RWPE1 (cell line): Measurements from ENCODE around the gene PRR23E.

Experiments used
- CTCF ChIA-PET: fragments of 350-600 bp; sonication (Branson Sonifier 250); formaldehyde crosslinking; extraction: SDS; loops from one replicate; lab custom pipeline; 2021; lab: Yijun Ruan, JAX
- POLR2A ChIA-PET: fragments of 400-600 bp; formaldehyde crosslinking; extraction: SDS; loops from one replicate; lab custom pipeline; 2020; ENCODE audit warnings: antibody characterized with exemption; ENCODE audit not compliant: low non-redundant PET; lab: Yijun Ruan, JAX
- DNase-seq: peaks from one replicate; pipeline ENCODE4 v3.0.0; 2012; ENCODE audit warnings: low spot score
- H3K27ac ChIP-seq: fragments of 450-650 bp; 2 replicates; pipeline ENCODE4 v1.5.1; 2017
- TF ChIP-seq, protein P1 (sequence below): fragments of 450-650 bp; conservative IDR thresholded peaks from 2 replicates; pipeline ENCODE4 v1.5.1; 2017; ENCODE audit warnings: low read depth, mild to moderate bottlenecking

Gene PRR23E

DNA sequence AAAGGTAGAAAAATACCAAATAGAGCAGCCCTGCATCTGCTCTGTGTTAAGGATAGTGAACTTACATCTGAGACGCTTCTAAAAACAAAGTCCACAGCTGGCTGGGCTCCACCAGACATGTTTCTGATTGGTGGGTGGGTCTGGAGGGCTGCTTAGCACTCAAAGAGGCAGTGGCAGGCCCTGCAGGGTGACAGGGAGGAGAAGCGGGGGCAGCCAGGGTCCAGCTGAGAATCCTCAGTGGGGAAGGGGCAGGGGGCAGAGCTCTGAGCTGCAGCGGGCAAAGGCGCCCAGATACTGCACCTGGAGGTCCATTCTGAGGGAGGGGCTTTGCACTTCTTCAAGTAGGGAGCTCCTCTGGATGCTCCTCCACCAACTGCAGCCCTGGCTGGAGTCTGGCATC lies 28.1 kb downstream of the PRR23E start:
- TF ChIP-seq, protein P1, sequence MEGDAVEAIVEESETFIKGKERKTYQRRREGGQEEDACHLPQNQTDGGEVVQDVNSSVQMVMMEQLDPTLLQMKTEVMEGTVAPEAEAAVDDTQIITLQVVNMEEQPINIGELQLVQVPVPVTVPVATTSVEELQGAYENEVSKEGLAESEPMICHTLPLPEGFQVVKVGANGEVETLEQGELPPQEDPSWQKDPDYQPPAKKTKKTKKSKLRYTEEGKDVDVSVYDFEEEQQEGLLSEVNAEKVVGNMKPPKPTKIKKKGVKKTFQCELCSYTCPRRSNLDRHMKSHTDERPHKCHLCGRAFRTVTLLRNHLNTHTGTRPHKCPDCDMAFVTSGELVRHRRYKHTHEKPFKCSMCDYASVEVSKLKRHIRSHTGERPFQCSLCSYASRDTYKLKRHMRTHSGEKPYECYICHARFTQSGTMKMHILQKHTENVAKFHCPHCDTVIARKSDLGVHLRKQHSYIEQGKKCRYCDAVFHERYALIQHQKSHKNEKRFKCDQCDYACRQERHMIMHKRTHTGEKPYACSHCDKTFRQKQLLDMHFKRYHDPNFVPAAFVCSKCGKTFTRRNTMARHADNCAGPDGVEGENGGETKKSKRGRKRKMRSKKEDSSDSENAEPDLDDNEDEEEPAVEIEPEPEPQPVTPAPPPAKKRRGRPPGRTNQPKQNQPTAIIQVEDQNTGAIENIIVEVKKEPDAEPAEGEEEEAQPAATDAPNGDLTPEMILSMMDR, result no peak
- H3K27ac ChIP-seq, result no peak overlapping the region
- CTCF ChIA-PET, result interaction anchor here (0.7 kb wide), 1 partner anchor 1749 kb away, joined by 5 read pairs; no protein-coding TSS in a partner anchor
- POLR2A ChIA-PET, result interaction anchor here (0.6 kb wide), 1 partner anchor 13 kb away, joined by 3 read pairs; no protein-coding TSS in a partner anchor
- no peak for DNase-seq

DNA sequence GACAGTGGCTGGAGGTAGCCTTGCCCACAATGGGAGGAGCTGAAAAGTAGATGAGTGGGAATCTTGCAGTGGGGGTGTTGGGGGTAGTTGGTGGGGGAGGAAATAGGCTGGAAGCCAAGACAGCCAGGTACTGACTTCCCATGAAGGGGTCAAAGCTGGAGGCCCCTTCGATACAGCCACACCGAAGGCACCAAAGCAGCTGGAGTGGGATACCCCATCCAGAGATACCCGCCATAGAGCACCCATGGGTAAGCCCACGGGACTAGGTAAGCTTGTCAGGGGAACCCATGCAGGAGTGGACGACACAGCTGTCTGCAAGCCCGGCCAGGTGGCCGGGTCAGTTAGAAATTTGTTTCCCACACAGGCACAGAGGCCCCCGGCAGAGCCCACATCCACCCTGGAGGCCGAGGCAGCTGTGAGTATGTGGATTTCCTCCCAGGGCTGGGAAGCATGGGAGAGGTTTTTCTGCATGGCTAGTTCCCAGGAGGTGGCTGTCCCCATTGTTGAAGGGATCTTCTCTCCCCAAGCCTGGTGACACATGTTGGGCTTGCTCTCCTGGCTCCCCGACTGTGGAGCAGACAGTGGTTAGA lies 28.6 kb downstream of the PRR23E start:
- TF ChIP-seq, protein P1, result no peak
- DNase-seq, result no peak
- ChIA-PET CTCF (interaction anchor here (0.6 kb wide), 2 partner anchors 31 to 34 kb away, joined by 3 to 11 read pairs; no protein-coding TSS in a partner anchor), POLR2A (interaction anchor here (0.6 kb wide), 1 partner anchor 12 kb away, joined by 3 read pairs; no protein-coding TSS in a partner anchor)
- H3K27ac ChIP-seq, result no peak overlapping the region

DNA sequence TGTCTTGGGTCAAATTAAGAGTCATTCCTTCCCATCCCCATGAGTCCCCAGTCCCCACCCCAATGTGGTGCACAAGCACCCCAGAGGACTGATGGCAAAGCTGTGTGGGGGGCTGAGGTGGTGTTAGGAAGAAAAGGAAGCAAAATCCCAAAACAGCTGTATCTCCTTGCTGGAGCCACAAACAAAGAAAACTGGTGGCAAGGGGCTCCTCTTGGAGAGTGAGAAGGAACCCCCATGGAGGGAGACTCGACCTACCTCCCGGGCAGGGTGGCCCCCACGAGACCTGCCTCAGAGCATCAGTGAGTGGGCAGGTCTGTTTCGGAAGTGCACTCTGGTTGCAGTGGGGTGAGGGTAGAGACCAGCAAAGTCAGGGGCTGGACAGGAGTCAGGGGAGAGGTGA lies 29.2 kb downstream of the PRR23E start:
- TF ChIP-seq, protein P1, result no peak
- ChIA-PET POLR2A (no interaction called here), CTCF (interaction anchor here (0.6 kb wide), 3 partner anchors 30 to 118 kb away, joined by 3 to 11 read pairs (median 3); no protein-coding TSS in a partner anchor)
- no peak for DNase-seq
- H3K27ac ChIP-seq, result no peak overlapping the region

DNA sequence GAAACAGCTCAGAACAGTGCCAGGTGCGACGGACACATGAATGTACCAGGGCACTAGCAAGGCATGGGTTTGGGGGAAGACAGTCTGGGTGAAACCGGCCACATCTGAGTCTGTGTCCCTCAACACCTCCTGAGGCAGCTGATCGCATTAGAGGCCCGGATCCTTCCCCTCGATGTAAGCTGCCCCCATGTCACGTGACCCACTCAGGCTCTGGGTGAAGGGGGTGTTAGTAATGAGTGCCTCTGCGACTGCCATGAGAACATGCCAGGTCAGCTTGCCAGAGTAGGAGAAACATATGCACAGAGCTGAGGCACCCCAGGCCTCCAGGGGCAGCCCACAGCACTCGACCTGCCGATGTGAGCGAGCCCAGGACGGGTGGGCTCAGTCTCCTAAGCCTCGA lies 29.7 kb downstream of the PRR23E start:
- CTCF ChIA-PET, result no interaction called here

DNA sequence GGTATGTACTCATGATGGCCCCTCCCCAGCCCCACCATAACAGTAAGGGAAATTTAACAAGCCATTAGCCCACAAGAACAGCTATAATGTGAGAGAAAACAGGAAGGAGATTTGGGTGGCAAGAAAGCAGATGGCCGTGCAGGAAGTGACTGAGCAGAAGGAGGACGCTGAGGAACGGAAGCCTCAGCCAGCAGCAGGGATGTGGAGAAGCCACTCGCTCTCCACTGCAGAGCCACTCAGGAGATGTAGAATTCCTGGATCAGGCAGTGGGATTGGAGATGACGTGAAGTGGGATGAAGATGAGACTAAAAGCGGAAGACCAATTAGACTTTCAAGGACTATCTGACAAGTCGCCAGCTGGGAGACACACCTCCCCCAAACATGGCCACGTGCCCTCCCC lies 31.2 kb downstream of the PRR23E start:
- TF ChIP-seq, protein P1, result no peak
- ChIA-PET POLR2A (no interaction called here), CTCF (no interaction called here)
- no peak for DNase-seq
- no peak overlapping the region for H3K27ac ChIP-seq

More for the DNA sequence above, 29.7 kb downstream of the PRR23E start:
- TF ChIP-seq, protein P1, result no peak
- no peak for DNase-seq
- no peak overlapping the region for H3K27ac ChIP-seq
- POLR2A ChIA-PET, result no interaction called here

DNA sequence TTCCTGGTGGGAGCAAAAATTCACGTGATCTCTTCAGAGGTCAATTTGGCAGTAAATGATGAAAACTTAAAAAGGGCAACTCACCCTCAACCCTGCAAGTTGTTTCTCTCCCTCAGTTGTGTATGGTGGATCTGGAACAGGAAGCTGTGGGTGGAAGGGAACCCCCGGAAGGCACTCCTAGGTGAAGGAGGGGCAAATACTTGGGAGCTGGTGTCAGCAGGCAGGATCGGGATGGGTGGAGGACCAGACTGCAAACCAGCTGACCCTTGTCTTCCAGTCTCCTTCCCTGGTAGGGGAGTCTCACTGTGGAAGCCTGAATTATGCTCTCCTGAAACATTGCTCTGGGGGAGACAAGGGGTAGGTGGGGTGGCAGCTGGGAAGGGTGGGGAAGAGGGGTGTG lies 33.5 kb downstream of the PRR23E start:
- CTCF ChIA-PET, result interaction anchor here (0.9 kb wide), 1 partner anchor 244 kb away, joined by 3 read pairs; the partner anchor contains the start of gene PLXNA1
- TF ChIP-seq, protein P1, result no peak
- H3K27ac ChIP-seq, result peak overlapping the region; percentile 64
- DNase-seq, result peak; percentile 68
- POLR2A ChIA-PET, result no interaction called here
